22Rv1 (cell line): Measurements from ENCODE around the gene DTNB.

Source experiments
- CTCF ChIP-seq: fragments of 450-650 bp; IDR thresholded peaks from 2 replicates; pipeline ENCODE4 v1.5.1; 2017; ENCODE audit warnings: mild to moderate bottlenecking
- ZFX ChIP-seq: fragments of 450-650 bp; IDR thresholded peaks from 2 replicates; pipeline ENCODE4 v1.6.1; 2017; ENCODE audit warnings: antibody characterized with exemption, borderline replicate concordance

GRCh38 chr2:25697559-25698341 is 24.4 kb upstream of the DTNB start:
- TF ChIP-seq ZFX: no peak
- TF ChIP-seq CTCF: no peak
